MCF 10A (cell line): ENCODE measurements around the gene ZNF462. TPM values are rescaled to one million over a fixed set of nuclear protein-coding genes. Genes with fewer than 3 reads are reported as not detected.

ENCODE experiments used
- BruUV-seq: library from RNA; stranded (reverse); fragments of 400-500 nt; replicated peaks from 2 replicates; lab custom pipeline; 2021; lab: Mats Ljungman, UMichigan
- CTCF ChIA-PET: fragments of 300-600 bp; sonication (Branson Sonifier 250); formaldehyde crosslinking; extraction: SDS; loops from one replicate; lab custom pipeline; 2021; ENCODE audit warnings: antibody characterized with exemption, inconsistent platforms; lab: Yijun Ruan, JAX
- POLR2A ChIA-PET: fragments of 300-600, 350-650 bp; sonication (Branson Sonifier 250); formaldehyde crosslinking; extraction: SDS; loops from one replicate; lab custom pipeline; 2020; ENCODE audit warnings: antibody characterized with exemption, inconsistent platforms; lab: Yijun Ruan, JAX
- DNase-seq: peaks from one replicate; pipeline ENCODE4 v3.0.0-alpha.2; 2018; ENCODE audit not compliant: unreplicated experiment
- H3K27ac Mint-ChIP-seq: one replicate; pipeline ENCODE4 v1.8.0; 2022; ENCODE audit warnings: mild to moderate bottlenecking, low read depth, mixed read lengths; ENCODE audit not compliant: unreplicated experiment
- H3K27me3 Mint-ChIP-seq: one replicate; pipeline ENCODE4 v1.8.0; 2022; ENCODE audit warnings: mixed read lengths; ENCODE audit not compliant: insufficient read depth, unreplicated experiment
- H3K36me3 Mint-ChIP-seq: one replicate; pipeline ENCODE4 v1.8.0; 2022; ENCODE audit warnings: mild to moderate bottlenecking, moderate library complexity, mixed read lengths; ENCODE audit not compliant: insufficient read depth, unreplicated experiment
- H3K4me1 Mint-ChIP-seq: one replicate; pipeline ENCODE4 v1.8.0; 2022; ENCODE audit warnings: mixed read lengths; ENCODE audit not compliant: insufficient read depth, unreplicated experiment
- H3K4me3 Mint-ChIP-seq: one replicate; pipeline ENCODE4 v1.8.0; 2022; ENCODE audit warnings: mild to moderate bottlenecking, moderate library complexity, mixed read lengths; ENCODE audit not compliant: unreplicated experiment
- H3K9me3 Mint-ChIP-seq: one replicate; pipeline ENCODE4 v1.8.0; 2022; ENCODE audit warnings: mixed read lengths; ENCODE audit not compliant: unreplicated experiment
- intact Hi-C: fragments of 100-400 bp; cut with micrococcal nuclease; formaldehyde crosslinking; loops from 2 replicates; pipeline ENCODE4 v1.14.1; 2022
- total RNA-seq: library from RNA; stranded (reverse); gene quantifications from 2 replicates; pipeline ENCODE4 v1.2.3, GENCODE V29; 2022
- TF ChIP-seq, protein P1 (sequence below): fragments of 200-600 bp; IDR thresholded peaks from one replicate; pipeline ENCODE4 v1.8.0; 2022; ENCODE audit warnings: antibody characterized with exemption, mild to moderate bottlenecking; ENCODE audit not compliant: unreplicated experiment

ZNF462 gene
- total RNA-seq, 1 experiment from 2014 or later, result 47.2 TPM

DNA sequence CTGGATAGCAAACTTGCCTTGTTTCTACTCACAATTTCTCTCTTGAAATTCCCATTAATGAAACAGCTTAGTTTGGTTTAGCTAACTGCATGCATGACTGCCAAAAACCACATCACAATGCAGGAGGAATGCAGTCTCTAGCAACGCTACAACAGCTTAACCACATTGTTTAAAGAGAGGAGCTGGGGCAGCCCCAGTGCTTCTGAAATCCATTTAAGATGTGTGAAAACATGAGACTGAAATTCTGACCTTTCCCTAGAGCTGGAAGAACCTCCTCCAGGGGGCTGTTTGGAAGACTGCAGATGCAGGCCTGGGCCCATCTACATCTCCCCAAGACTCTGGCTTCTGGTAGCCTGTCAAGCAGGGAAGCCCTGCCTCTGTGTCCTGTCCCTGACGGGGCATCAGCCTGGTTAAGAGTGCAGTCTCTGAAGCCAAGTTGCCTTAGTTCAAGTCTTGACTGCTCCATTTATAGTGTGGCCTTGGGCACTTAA is 157.1 kb downstream of the ZNF462 start:
- Mint-ChIP-seq H3K9me3 (no peaks in the 10 kb centered on the region), H3K27ac (no peak overlapping the region), H3K4me3 (no peak overlapping the region), H3K27me3 (no peaks in the 10 kb centered on the region), H3K36me3 (peaks cover 7% of the 10 kb centered on the region), H3K4me1 (peaks cover 19% of the 10 kb centered on the region)
- no TSS peak for BruUV-seq
- POLR2A ChIA-PET, result interaction anchor here (0.7 to 1.5 kb wide), 3 partner anchors 25 to 245 kb away, joined by 3 to 4 read pairs (median 3); no protein-coding TSS in a partner anchor
- DNase-seq, result peak; percentile 70
- TF ChIP-seq, protein P1, sequence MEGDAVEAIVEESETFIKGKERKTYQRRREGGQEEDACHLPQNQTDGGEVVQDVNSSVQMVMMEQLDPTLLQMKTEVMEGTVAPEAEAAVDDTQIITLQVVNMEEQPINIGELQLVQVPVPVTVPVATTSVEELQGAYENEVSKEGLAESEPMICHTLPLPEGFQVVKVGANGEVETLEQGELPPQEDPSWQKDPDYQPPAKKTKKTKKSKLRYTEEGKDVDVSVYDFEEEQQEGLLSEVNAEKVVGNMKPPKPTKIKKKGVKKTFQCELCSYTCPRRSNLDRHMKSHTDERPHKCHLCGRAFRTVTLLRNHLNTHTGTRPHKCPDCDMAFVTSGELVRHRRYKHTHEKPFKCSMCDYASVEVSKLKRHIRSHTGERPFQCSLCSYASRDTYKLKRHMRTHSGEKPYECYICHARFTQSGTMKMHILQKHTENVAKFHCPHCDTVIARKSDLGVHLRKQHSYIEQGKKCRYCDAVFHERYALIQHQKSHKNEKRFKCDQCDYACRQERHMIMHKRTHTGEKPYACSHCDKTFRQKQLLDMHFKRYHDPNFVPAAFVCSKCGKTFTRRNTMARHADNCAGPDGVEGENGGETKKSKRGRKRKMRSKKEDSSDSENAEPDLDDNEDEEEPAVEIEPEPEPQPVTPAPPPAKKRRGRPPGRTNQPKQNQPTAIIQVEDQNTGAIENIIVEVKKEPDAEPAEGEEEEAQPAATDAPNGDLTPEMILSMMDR, result no peak
- CTCF ChIA-PET, result interaction anchor here (0.6 kb wide), 4 partner anchors 58 to 1774 kb away, joined by 3 to 4 read pairs (median 3); no protein-coding TSS in a partner anchor
- intact Hi-C loops, result no loop called here

DNA sequence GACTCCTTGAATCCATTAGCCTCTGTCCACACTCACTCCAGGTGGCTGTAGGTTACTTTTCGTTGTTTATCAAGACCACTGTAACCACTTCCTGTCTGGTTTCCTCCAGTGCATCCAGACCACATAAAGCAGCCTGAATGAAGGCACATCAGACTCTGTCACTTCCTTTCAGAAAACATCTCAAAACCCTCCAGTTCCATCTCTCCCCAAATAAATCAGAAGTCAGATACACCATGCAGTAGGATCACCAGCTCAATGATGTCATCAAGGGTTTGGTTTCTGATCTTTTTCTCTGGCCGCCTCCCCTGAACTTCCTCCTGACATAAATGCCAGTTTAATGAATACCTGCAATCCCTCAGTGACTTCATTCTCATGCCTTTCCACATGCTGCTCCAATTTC is 161.2 kb downstream of the ZNF462 start:
- H3K4me3 Mint-ChIP-seq, result no peak overlapping the region
- TF ChIP-seq, protein P1, result no peak
- no peaks in the 10 kb centered on the region for H3K9me3 Mint-ChIP-seq
- ChIA-PET CTCF (interaction anchor here (0.6 kb wide), 1 partner anchor 332 kb away, joined by 3 read pairs; no protein-coding TSS in a partner anchor), POLR2A (no interaction called here)
- H3K4me1 Mint-ChIP-seq, result peaks cover 9% of the 10 kb centered on the region
- no peaks in the 10 kb centered on the region for H3K27me3 Mint-ChIP-seq
- no peaks in the 10 kb centered on the region for H3K36me3 Mint-ChIP-seq
- no TSS peak for BruUV-seq
- DNase-seq, result no peak
- intact Hi-C loops, result no loop called here
- no peak overlapping the region for H3K27ac Mint-ChIP-seq

DNA sequence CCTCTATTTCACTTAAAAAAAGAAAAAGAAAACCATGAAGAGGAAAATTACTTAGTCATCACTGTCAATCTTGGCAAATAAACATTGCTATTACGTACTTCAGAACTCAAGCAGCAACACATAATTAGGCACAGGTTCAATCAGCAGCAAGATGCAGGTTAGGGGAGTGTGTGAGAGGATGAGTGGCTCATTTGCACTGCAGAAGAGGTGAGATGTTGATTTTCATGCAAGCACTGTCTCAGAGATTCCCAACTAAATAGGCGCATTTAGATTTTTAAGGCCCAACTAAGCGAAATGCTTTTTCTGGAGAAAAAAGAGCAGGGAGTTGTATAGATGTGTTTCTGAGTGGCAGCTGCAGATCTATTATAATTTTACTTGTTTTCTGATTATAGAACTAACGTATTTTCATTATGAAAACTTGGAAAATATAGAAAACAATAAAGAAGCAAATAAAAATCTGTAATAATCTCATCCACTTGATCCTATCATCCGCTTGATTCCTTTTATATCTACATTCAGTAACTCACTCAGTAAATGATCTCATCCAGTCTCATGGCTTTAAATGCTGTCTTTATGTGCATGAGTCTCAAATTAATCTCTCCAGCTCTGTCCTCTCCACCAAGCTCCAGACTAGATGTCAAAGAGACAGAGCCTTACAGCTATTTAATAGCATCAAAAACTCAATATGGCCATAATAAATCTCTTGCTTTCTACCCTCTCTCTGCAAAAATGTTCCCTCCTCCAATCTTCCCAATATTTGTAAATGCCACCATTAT is 162.5 kb downstream of the ZNF462 start:
- Mint-ChIP-seq H3K36me3 (no peaks in the 10 kb centered on the region), H3K4me1 (no peaks in the 10 kb centered on the region), H3K9me3 (no peaks in the 10 kb centered on the region), H3K4me3 (no peak overlapping the region), H3K27me3 (no peaks in the 10 kb centered on the region), H3K27ac (no peak overlapping the region)
- POLR2A ChIA-PET, result interaction anchor here (0.6 kb wide), 1 partner anchor 13 kb away, joined by 3 read pairs; no protein-coding TSS in a partner anchor
- no peak for DNase-seq
- intact Hi-C loops, result no loop called here
- no TSS peak for BruUV-seq
- TF ChIP-seq, protein P1, result no peak
- CTCF ChIA-PET, result no interaction called here

DNA sequence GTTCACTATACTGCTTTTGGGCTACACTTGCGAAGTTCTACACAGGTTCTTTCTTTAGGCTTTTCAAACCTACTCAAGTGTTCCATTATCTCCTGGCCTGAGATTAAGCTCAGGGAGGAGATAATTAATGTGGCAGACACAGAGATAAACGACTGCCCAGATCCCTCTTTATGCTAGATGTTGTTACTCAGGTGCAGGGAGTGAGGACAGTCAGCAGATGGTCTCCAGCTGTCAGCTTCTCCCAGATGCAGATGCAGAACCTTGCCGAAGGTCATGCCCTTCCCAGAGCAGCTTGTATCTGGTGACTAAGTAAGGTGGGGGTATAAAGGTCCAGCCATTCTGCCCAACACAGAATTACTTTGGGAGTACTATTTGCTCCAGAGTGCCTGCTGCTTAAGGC is 166.2 kb downstream of the ZNF462 start:
- ChIA-PET CTCF (interaction anchor here (0.6 to 1.2 kb wide), 2 partner anchors 9 to 88 kb away, joined by 3 read pairs; no protein-coding TSS in a partner anchor), POLR2A (interaction anchor here (1.6 kb wide), 1 partner anchor 12 kb away, joined by 8 read pairs; no protein-coding TSS in a partner anchor)
- Mint-ChIP-seq H3K9me3 (no peaks in the 10 kb centered on the region), H3K4me3 (no peak overlapping the region), H3K36me3 (no peaks in the 10 kb centered on the region), H3K4me1 (no peaks in the 10 kb centered on the region), H3K27ac (no peak overlapping the region), H3K27me3 (no peaks in the 10 kb centered on the region)
- no peak for DNase-seq
- BruUV-seq, result no TSS peak
- TF ChIP-seq, protein P1, result no peak
- intact Hi-C loops, result no loop called here
